ENCODE results near the gene CORO2A. TPM values are rescaled to one million over a fixed set of nuclear protein-coding genes. Genes with fewer than 3 reads are reported as not detected.

The CORO2A gene
- total and polyA plus RNA-seq, 10 of the 15 experiments (the other 5 are each of a cell fraction or from before 2014, with no cell fraction given): 1.0 to 5.3 (median 3.5) TPM

GRCh38 chr9:98219794-98220370 is 27.4 kb upstream of the CORO2A start:
- Histone ChIP-seq H4K20me1 (ENCODE audit: control insufficient read depth, insufficient read depth) (no peaks in the 10 kb centered on the region), H3K27ac (ENCODE audit: control insufficient read depth, insufficient read depth) (no peak overlapping the region), H3K36me3 (ENCODE audit: control insufficient read depth in 2 of 2, insufficient read depth in 2 of 2, low read length in 1 of 2) (no peaks in the 10 kb centered on the region), H3K27me3 (replicated peaks in 1 of 2; ENCODE audit: control insufficient read depth in 2 of 2, insufficient read depth in 2 of 2, low read length in 1 of 2) (no peaks in the 10 kb centered on the region), H3K4me1 (ENCODE audit: control insufficient read depth, insufficient read depth, low read length) (no peaks in the 10 kb centered on the region), H3K79me2 (ENCODE audit: control insufficient read depth, insufficient read depth, low read length) (no peaks in the 10 kb centered on the region), H3K9me3 (replicated peaks; ENCODE audit: control insufficient read depth, insufficient read depth, low read length) (no peaks in the 10 kb centered on the region), H3K4me2 (ENCODE audit: control insufficient read depth, insufficient read depth) (no peak overlapping the region), H3K4me3 (no peak overlapping the region), H3K9ac (ENCODE audit: control insufficient read depth, insufficient read depth, low read length) (no peak overlapping the region), H2AFZ (ENCODE audit: control insufficient read depth, low read depth, low read length) (no peak overlapping the region)
- DNase-seq (ENCODE audit: low read depth, low spot score) (no peak), FAIRE-seq (no peak), ATAC-seq (no peak)
- TF ChIP-seq MYB (IDR thresholded peaks at IDR 0.05; ENCODE audit: borderline replicate concordance, low read depth, low read length) (no peak), NBN (IDR thresholded peaks at IDR 0.05) (no peak), CTCF (IDR thresholded peaks at IDR 0.05 in 2 of 3, conservative IDR thresholded peaks at IDR 0.05 in 1 of 3; ENCODE audit: control insufficient read depth in 2 of 3, extremely low read depth in 1 of 3, insufficient read depth in 1 of 3, low read depth in 3 of 3, low read length in 3 of 3) (no peak), SMC3 (IDR thresholded peaks at IDR 0.05; ENCODE audit: borderline replicate concordance, low read length) (no peak), RAD21 (IDR thresholded peaks at IDR 0.05; ENCODE audit: insufficient read depth, low read depth, low read length) (no peak), HCFC1 (IDR thresholded peaks at IDR 0.05; ENCODE audit: low read length) (no peak), SIX5 (IDR thresholded peaks at IDR 0.05; ENCODE audit: low read depth, low read length, severe bottlenecking) (no peak)
- ChIA-PET POLR2A (no interaction called here), RAD21 (ENCODE audit: unreplicated experiment) (no interaction called here), CTCF (interaction anchor here (1.3 to 1.4 kb wide), 2 partner anchors 13 to 102 kb away, joined by 4 to 5 read pairs; no protein-coding TSS in a partner anchor), SMC1A (ENCODE audit: uncharacterized antibody, unreplicated experiment) (no interaction called here)
- WGBS (ENCODE audit: insufficient coverage, insufficient replicate concordance, low lambda C conversion rate, missing lambda C conversion rate): 90% methylated on average over 11 of the region's 11 CpGs
- BruUV-seq (replicated peaks): no TSS peak
- intact Hi-C loops (cut with micrococcal nuclease; ENCODE audit: unreplicated experiment): no loop called here
- in situ Hi-C loops (cut with MboI): no loop called here
